ENCODE measurements around the gene SBNO1.

SBNO1 gene

DNA sequence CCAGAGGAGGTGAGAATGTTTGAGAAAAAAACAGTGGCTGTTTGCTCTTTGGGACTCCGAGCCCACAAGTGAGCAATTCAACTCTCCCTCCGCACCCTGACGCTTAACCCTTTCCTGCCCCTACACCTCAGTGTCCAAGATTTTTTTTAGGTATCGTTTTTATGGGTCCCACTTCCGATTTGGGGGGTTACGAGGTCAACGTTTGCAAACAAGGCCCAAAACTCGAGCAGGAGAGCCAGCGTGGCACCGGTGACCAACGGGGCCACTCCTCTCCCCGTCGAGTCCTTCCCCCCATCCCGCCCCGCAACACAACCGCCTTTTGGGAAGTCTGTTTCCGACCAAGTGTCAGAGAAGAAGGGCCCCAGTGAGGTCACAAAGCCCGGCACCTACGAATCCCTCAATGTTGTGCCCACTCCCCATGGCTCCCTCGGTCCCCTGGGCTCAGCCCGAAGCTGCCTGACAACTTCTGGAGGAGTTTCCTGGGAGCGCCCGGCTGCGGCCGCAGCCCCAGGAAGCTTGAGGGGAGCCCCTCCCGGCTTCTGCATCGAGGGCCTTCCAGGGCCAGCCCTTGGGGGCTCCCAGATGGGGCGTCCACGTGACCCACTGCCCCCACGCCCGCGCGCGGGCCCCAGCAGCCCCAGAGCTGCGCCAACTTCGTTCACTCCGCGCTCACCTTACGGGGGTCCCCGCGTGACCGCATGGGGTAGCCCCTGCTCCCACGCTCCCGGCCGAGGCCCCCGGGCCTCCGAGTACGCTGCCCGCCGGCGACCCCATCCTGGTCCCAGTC is 94.2 kb downstream of the SBNO1 start (continued):
- no peak for TF ChIP-seq ZNF280D (tag by site-specific recombination; IDR thresholded peaks at IDR 0.05)
- TF ChIP-seq ZNF660 (tag by site-specific recombination; IDR thresholded peaks at IDR 0.05), result no peak
- TF ChIP-seq ZNF704 (tag by site-specific recombination; IDR thresholded peaks at IDR 0.05), result no peak
- no peak for TF ChIP-seq ELK4 (IDR thresholded peaks at IDR 0.05; ENCODE audit: borderline replicate concordance, low read depth, low read length)
- no peak for TF ChIP-seq SCRT2 (tag by site-specific recombination; IDR thresholded peaks at IDR 0.05)
- TF ChIP-seq ZNF621 (tag by site-specific recombination; IDR thresholded peaks at IDR 0.05), result no peak
- no peak for TF ChIP-seq ZNF10 (tag by site-specific recombination; IDR thresholded peaks at IDR 0.05)
- TF ChIP-seq ZNF239 (tag by site-specific recombination; IDR thresholded peaks at IDR 0.05), result no peak
- TF ChIP-seq ZNF211 (tag by site-specific recombination; IDR thresholded peaks at IDR 0.05; ENCODE audit: low read depth), result no peak
- TF ChIP-seq ZNF132 (tag by site-specific recombination; IDR thresholded peaks at IDR 0.05; ENCODE audit: borderline replicate concordance), result no peak
- no peak for TF ChIP-seq ZNF16 (tag by site-specific recombination; IDR thresholded peaks at IDR 0.05; ENCODE audit: low read depth)
- TF ChIP-seq ZNF221 (tag by site-specific recombination; IDR thresholded peaks at IDR 0.05; ENCODE audit: borderline replicate concordance), result no peak
- TF ChIP-seq ZNF266 (tag by site-specific recombination; IDR thresholded peaks at IDR 0.05; ENCODE audit: low read depth), result no peak
- no peak for TF ChIP-seq ZNF548 (tag by site-specific recombination; IDR thresholded peaks at IDR 0.05)
- TF ChIP-seq KLF16 (tag by site-specific recombination; IDR thresholded peaks at IDR 0.05), result peak; percentile 32; the same call in 1 of the 2 replicates
- TF ChIP-seq ZNF223 (tag by site-specific recombination; IDR thresholded peaks at IDR 0.05), result no peak
- no peak for TF ChIP-seq ZNF138 (tag by site-specific recombination; IDR thresholded peaks at IDR 0.05; ENCODE audit: borderline replicate concordance)
- no peak for TF ChIP-seq ZNF274 (IDR thresholded peaks at IDR 0.05; ENCODE audit: low read length)
- no peak for TF ChIP-seq ZNF274 (tag by site-specific recombination; IDR thresholded peaks at IDR 0.05; ENCODE audit: borderline replicate concordance)
- TF ChIP-seq, protein P1, sequence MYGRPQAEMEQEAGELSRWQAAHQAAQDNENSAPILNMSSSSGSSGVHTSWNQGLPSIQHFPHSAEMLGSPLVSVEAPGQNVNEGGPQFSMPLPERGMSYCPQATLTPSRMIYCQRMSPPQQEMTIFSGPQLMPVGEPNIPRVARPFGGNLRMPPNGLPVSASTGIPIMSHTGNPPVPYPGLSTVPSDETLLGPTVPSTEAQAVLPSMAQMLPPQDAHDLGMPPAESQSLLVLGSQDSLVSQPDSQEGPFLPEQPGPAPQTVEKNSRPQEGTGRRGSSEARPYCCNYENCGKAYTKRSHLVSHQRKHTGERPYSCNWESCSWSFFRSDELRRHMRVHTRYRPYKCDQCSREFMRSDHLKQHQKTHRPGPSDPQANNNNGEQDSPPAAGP (tag by site-specific recombination; IDR thresholded peaks at IDR 0.05), result no peak
- TF ChIP-seq ZNF155 (tag by site-specific recombination; IDR thresholded peaks at IDR 0.05), result no peak
- no peak for TF ChIP-seq AEBP2 (tag by site-specific recombination; IDR thresholded peaks at IDR 0.05; ENCODE audit: borderline replicate concordance)
- TF ChIP-seq ZNF560 (tag by site-specific recombination; IDR thresholded peaks at IDR 0.05; ENCODE audit: borderline replicate concordance), result no peak
- TF ChIP-seq ZBTB1 (tag by site-specific recombination; IDR thresholded peaks at IDR 0.05), result no peak
- peak; percentile 86 for TF ChIP-seq ZNF335 (tag by site-specific recombination; conservative IDR thresholded peaks at IDR 0.05)
- no peak for TF ChIP-seq ZNF596 (tag by site-specific recombination; IDR thresholded peaks at IDR 0.05)
- TF ChIP-seq ZNF555 (tag by site-specific recombination; conservative IDR thresholded peaks at IDR 0.05), result no peak
- TF ChIP-seq, protein P2, sequence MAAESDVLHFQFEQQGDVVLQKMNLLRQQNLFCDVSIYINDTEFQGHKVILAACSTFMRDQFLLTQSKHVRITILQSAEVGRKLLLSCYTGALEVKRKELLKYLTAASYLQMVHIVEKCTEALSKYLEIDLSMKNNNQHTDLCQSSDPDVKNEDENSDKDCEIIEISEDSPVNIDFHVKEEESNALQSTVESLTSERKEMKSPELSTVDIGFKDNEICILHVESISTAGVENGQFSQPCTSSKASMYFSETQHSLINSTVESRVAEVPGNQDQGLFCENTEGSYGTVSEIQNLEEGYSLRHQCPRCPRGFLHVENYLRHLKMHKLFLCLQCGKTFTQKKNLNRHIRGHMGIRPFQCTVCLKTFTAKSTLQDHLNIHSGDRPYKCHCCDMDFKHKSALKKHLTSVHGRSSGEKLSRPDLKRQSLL (tag by site-specific recombination; IDR thresholded peaks at IDR 0.05), result no peak
- TF ChIP-seq MZF1 (tag by site-specific recombination; IDR thresholded peaks at IDR 0.05; ENCODE audit: borderline replicate concordance), result no peak
- TF ChIP-seq ZNF544 (tag by site-specific recombination; IDR thresholded peaks at IDR 0.05), result no peak
- TF ChIP-seq SALL2 (tag by site-specific recombination; IDR thresholded peaks at IDR 0.05; ENCODE audit: borderline replicate concordance), result no peak
- no peak for TF ChIP-seq ZNF558 (tag by site-specific recombination; IDR thresholded peaks at IDR 0.05)

Data from HEK293 (cell line).